DND-41 (cell line): ENCODE data around the gene MYO18B.

Source experiments
- ATAC-seq: fragments of 200-7000 bp; cut with Tn5 transposase; 3 replicates; pipeline ENCODE4 v1.9.1; 2021; ENCODE audit warnings: low read depth; ENCODE audit not compliant: insufficient read depth
- DNase-seq: peaks from one replicate; pipeline ENCODE4 v3.0.0-alpha.2; 2020
- H2AFZ ChIP-seq: 2 replicates; pipeline ENCODE4 v1.6.0; 2012; ENCODE audit warnings: low read depth, low read length
- H3K27ac ChIP-seq: 2 replicates; pipeline ENCODE4 v1.5.1; 2012; ENCODE audit warnings: low read length, inconsistent platforms
- H3K27me3 ChIP-seq: fragments of 200-600 bp; sonication (generic); 2 replicates; pipeline ENCODE4 v1.6.0; 2012; ENCODE audit warnings: low read length, mild to moderate bottlenecking, inconsistent platforms; ENCODE audit not compliant: insufficient read depth, poor library complexity
- H3K36me3 ChIP-seq: 2 replicates; pipeline ENCODE4 v1.5.1; 2012; ENCODE audit warnings: low read length, inconsistent platforms; ENCODE audit not compliant: insufficient read depth
- H3K4me1 ChIP-seq: 2 replicates; pipeline ENCODE4 v1.5.1; 2012; ENCODE audit warnings: mild to moderate bottlenecking, low read length; ENCODE audit not compliant: insufficient read depth
- H3K4me2 ChIP-seq: 2 replicates; pipeline ENCODE4 v1.6.0; 2012; ENCODE audit warnings: mild to moderate bottlenecking, moderate library complexity, low read length, inconsistent platforms; ENCODE audit not compliant: insufficient read depth
- H3K4me3 ChIP-seq, 2 experiments: fragments of 200-600 bp in 1 of 2; shearing (Covaris generic) in 1 of 2; 2 replicates each; pipeline ENCODE4 v1.5.1; 2012 to 2016; ENCODE audit warnings: inconsistent platforms in 2 of 2, low read length in 2 of 2, mild to moderate bottlenecking in 2 of 2, low read depth in 1 of 2, moderate library complexity in 1 of 2
- H3K79me2 ChIP-seq: 2 replicates; pipeline ENCODE4 v1.6.0; 2012; ENCODE audit warnings: low read length, inconsistent platforms; ENCODE audit not compliant: insufficient read depth
- H3K9ac ChIP-seq: 2 replicates; pipeline ENCODE4 v1.6.0; 2012; ENCODE audit warnings: low read depth, mild to moderate bottlenecking, inconsistent platforms, low read length, moderate library complexity
- H3K9me3 ChIP-seq: 2 replicates; pipeline ENCODE4 v1.5.1; 2012; ENCODE audit warnings: low read length, moderate library complexity, mild to moderate bottlenecking, inconsistent platforms; ENCODE audit not compliant: insufficient read depth, severe bottlenecking
- H4K20me1 ChIP-seq: 2 replicates; pipeline ENCODE4 v1.6.0; 2012; ENCODE audit warnings: low read length; ENCODE audit not compliant: insufficient read depth
- EZH2 ChIP-seq: IDR thresholded peaks from 3 replicates; pipeline ENCODE4 v1.6.1; 2012; ENCODE audit warnings: borderline replicate concordance, low read depth, mild to moderate bottlenecking, moderate library complexity, low read length, inconsistent platforms; ENCODE audit not compliant: severe bottlenecking
- TF ChIP-seq, protein P1 (sequence below): IDR thresholded peaks from 2 replicates; pipeline ENCODE4 v1.5.1; 2012; ENCODE audit warnings: borderline replicate concordance, low read length, moderate library complexity, mild to moderate bottlenecking; ENCODE audit not compliant: poor library complexity, severe bottlenecking; ENCODE audit errors: extremely low read depth

MYO18B gene

DNA sequence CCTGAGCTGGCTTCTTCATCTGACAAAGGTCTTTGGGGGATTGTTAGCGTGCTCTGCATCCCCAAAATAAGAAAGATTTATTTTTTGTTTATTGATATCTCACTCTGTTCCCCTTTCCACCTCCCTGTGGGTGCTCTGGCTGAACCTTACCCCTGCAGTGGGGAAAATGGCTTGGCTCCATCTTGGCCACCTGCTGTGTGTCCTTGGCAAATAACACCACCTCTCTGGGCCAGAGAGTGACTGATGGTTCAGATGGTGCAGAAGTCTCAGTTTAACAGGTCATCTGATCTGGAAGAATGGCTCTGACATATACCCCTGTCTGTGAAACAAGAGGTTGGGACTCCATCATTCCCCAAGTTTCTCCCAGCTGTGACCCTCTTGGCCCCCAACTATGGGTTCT is 157.6 kb downstream of the MYO18B start:
- Histone ChIP-seq H2AFZ (no peak overlapping the region), H3K36me3 (no peaks in the 10 kb centered on the region), H3K4me1 (no peaks in the 10 kb centered on the region), H4K20me1 (no peaks in the 10 kb centered on the region), H3K4me3 (no peak overlapping the region), H3K4me2 (no peak overlapping the region), H3K9me3 (no peaks in the 10 kb centered on the region), H3K27me3 (no peaks in the 10 kb centered on the region), H3K9ac (no peak overlapping the region), H3K27ac (no peak overlapping the region), H3K79me2 (no peaks in the 10 kb centered on the region)
- no peak for DNase-seq
- no peak for ATAC-seq
- TF ChIP-seq, protein P1, sequence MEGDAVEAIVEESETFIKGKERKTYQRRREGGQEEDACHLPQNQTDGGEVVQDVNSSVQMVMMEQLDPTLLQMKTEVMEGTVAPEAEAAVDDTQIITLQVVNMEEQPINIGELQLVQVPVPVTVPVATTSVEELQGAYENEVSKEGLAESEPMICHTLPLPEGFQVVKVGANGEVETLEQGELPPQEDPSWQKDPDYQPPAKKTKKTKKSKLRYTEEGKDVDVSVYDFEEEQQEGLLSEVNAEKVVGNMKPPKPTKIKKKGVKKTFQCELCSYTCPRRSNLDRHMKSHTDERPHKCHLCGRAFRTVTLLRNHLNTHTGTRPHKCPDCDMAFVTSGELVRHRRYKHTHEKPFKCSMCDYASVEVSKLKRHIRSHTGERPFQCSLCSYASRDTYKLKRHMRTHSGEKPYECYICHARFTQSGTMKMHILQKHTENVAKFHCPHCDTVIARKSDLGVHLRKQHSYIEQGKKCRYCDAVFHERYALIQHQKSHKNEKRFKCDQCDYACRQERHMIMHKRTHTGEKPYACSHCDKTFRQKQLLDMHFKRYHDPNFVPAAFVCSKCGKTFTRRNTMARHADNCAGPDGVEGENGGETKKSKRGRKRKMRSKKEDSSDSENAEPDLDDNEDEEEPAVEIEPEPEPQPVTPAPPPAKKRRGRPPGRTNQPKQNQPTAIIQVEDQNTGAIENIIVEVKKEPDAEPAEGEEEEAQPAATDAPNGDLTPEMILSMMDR = no peak
- no peak for TF ChIP-seq EZH2

DNA sequence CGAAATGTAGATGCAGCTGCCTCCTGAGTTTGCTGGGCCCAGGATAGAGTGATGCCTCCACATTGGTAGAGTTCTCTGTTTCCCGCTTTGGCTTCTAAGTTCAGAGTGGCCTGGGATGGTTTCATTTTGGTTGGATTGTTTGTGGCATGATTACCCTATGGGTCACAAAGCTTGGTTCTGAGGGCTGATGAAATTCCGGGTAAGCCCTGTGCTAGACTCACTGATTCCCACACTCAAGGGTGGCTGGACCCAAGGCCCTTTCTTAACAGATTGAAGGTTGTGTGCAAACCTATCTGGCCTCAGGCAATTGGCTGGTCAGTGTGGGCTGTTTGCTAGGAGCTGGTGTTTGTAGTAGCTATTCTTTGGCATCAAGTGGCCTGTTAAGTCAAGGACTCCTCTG is 158.4 kb downstream of the MYO18B start:
- no peak for TF ChIP-seq EZH2
- TF ChIP-seq, protein P1 = no peak
- H3K4me1 ChIP-seq = no peaks in the 10 kb centered on the region
- no peak for DNase-seq
- no peak overlapping the region for H3K27ac ChIP-seq
- no peaks in the 10 kb centered on the region for H3K9me3 ChIP-seq
- H3K36me3 ChIP-seq = no peaks in the 10 kb centered on the region
- no peak for ATAC-seq
- no peaks in the 10 kb centered on the region for H4K20me1 ChIP-seq
- H2AFZ ChIP-seq = no peak overlapping the region
- H3K9ac ChIP-seq = no peak overlapping the region
- H3K4me2 ChIP-seq = no peak overlapping the region
- H3K79me2 ChIP-seq = no peaks in the 10 kb centered on the region
- H3K27me3 ChIP-seq = no peaks in the 10 kb centered on the region
- H3K4me3 ChIP-seq = no peak overlapping the region

DNA sequence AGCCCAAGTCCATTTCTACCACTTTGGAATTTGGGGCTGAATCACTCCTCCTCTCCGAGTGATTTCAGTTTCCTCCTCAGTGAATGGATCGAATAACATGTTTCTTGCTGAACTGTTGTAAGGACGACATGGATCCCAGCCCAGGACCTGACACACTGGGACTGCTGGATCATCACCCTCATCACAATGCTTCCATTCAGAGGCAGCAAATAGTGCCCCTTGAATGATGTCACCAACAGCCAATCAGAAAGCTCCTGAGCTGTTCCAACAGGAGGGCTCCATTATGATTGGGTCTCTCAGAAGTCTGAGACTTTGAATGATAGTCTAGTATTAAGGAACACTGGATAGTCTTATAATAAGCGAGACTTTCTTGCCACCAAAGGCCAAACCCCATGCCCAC is 158.9 kb downstream of the MYO18B start:
- H3K9me3 ChIP-seq = no peaks in the 10 kb centered on the region
- H2AFZ ChIP-seq = no peak overlapping the region
- H3K27me3 ChIP-seq = no peaks in the 10 kb centered on the region
- no peak for ATAC-seq
- no peak overlapping the region for H3K4me2 ChIP-seq
- H3K4me3 ChIP-seq = no peak overlapping the region
- DNase-seq = no peak
- H3K79me2 ChIP-seq = no peaks in the 10 kb centered on the region
- TF ChIP-seq EZH2 = no peak
- TF ChIP-seq, protein P1 = no peak
- H3K9ac ChIP-seq = no peak overlapping the region
- H4K20me1 ChIP-seq = no peaks in the 10 kb centered on the region
- no peak overlapping the region for H3K27ac ChIP-seq
- H3K36me3 ChIP-seq = no peaks in the 10 kb centered on the region
- H3K4me1 ChIP-seq = no peaks in the 10 kb centered on the region

DNA sequence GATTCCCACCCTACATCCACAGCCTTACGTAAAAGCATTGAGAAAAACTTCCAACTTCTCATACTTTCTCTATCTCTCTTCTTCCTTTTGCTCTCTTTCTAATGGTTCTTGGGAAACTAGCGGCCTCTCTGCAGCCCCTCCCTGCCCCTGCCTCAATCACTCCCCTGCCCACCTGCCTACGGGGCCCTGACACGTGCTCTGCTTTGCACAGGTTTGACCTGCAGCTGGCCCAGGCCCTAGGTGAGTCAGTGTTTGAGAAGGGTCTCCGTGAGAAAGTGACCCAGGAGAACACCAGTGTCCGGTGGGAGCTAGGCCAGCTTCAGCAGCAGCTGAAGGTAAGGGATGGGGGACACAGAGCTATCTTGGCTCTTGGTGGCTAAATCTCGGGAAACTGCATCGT is 160.4 kb downstream of the MYO18B start:
- Histone ChIP-seq H4K20me1 (no peaks in the 10 kb centered on the region), H2AFZ (no peak overlapping the region), H3K27ac (no peak overlapping the region), H3K27me3 (no peaks in the 10 kb centered on the region), H3K9ac (no peak overlapping the region), H3K4me1 (no peaks in the 10 kb centered on the region), H3K4me3 (no peak overlapping the region), H3K36me3 (no peaks in the 10 kb centered on the region), H3K9me3 (no peaks in the 10 kb centered on the region), H3K4me2 (no peak overlapping the region), H3K79me2 (no peaks in the 10 kb centered on the region)
- DNase-seq (no peak), ATAC-seq (no peak)
- no peak for TF ChIP-seq EZH2
- TF ChIP-seq, protein P1 = no peak
